Measurements from ENCODE around the gene FYB1. TPM values are rescaled to one million over a fixed set of nuclear protein-coding genes. Genes with fewer than 3 reads are reported as not detected.

The FYB1 gene
- total RNA-seq, 1 experiment from 2014 or later, result 10.5 TPM

DNA sequence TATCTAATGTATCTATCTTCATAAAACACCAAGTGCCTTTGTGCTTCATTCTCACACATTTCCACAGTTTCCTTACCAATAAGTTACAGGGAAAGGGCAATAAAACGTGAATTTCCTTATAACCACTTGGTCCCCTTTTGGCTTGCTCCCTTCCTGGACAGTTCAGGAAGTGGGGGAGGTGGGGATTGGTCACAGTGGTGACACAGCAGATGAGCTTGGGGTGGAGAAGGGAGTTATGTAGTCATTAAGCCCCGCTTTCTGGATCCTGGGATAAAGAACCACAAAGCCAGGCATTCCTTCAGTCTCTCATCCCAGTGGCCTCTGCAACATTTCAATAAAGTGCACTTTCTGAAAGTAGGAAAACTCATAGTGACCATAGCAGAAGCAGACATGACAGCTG, 47.1 kb upstream of the FYB1 start:
- Histone ChIP-seq H3K9me2 (ENCODE audit: insufficient read depth) (no peaks in the 10 kb centered on the region), H3K4me3 (no peak overlapping the region), H3K79me2 (ENCODE audit: low read depth) (no peaks in the 10 kb centered on the region), H2AFZ (peak overlapping the region; percentile 2; the same call in 1 of the 2 replicates), H4K20me1 (ENCODE audit: insufficient read depth) (no peaks in the 10 kb centered on the region), H3K9me3 (ENCODE audit: insufficient read depth, low read depth) (no peaks in the 10 kb centered on the region), H3K27me3 (ENCODE audit: insufficient read depth, low read depth) (no peaks in the 10 kb centered on the region), H3K27ac (no peak overlapping the region), H3F3A (ENCODE audit: insufficient read depth, low read depth) (no peaks in the 10 kb centered on the region), H3K4me1 (replicated peaks; ENCODE audit: insufficient read depth) (0 out of 2 replicates have a peak, but pooled peaks cover 5% of the 10 kb centered on the region), H3K36me3 (ENCODE audit: low read depth) (no peaks in the 10 kb centered on the region), H3K4me2 (no peak overlapping the region)
- ChIA-PET CTCF (interaction anchor here (0.6 kb wide), 1 partner anchor 12 kb away, joined by 3 read pairs; no protein-coding TSS in a partner anchor), POLR2A (ENCODE audit: unreplicated experiment) (interaction anchor here (0.6 kb wide), 2 partner anchors 102 to 155 kb away, joined by 4 to 5 read pairs; no protein-coding TSS in a partner anchor)
- no peak for DNase-seq
- intact Hi-C loops (cut with micrococcal nuclease; ENCODE audit: unreplicated experiment), result no loop called here
- TF ChIP-seq, protein P1, sequence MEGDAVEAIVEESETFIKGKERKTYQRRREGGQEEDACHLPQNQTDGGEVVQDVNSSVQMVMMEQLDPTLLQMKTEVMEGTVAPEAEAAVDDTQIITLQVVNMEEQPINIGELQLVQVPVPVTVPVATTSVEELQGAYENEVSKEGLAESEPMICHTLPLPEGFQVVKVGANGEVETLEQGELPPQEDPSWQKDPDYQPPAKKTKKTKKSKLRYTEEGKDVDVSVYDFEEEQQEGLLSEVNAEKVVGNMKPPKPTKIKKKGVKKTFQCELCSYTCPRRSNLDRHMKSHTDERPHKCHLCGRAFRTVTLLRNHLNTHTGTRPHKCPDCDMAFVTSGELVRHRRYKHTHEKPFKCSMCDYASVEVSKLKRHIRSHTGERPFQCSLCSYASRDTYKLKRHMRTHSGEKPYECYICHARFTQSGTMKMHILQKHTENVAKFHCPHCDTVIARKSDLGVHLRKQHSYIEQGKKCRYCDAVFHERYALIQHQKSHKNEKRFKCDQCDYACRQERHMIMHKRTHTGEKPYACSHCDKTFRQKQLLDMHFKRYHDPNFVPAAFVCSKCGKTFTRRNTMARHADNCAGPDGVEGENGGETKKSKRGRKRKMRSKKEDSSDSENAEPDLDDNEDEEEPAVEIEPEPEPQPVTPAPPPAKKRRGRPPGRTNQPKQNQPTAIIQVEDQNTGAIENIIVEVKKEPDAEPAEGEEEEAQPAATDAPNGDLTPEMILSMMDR (conservative IDR thresholded peaks at IDR 0.05), result no peak
- TF ChIP-seq EZH2 (IDR thresholded peaks at IDR 0.05; ENCODE audit: low read depth), result no peak
- no TSS peak for BruUV-seq (replicated peaks)

DNA sequence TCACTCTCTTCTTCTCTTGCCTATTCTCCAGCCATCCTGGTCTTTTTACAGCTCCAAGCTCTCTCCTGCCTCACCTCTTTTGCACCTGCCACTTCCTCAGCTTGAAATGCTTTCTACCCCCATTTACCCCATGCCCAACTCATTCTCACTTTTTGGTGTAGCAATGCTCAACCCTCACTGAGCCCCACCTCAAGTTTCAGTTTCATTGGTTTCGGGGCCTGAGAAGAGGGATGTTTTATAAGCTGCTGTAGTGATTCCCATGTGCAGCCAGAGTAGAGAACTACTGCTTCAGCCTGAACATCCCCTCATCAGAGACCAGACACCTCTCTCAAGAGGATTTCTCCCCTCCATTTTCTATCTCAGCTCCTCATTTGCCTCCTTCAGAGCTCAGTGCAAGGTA, 45.2 kb upstream of the FYB1 start:
- ChIA-PET CTCF (no interaction called here), POLR2A (ENCODE audit: unreplicated experiment) (interaction anchor here (0.6 kb wide), 1 partner anchor 118 kb away, joined by 5 read pairs; no protein-coding TSS in a partner anchor)
- Histone ChIP-seq H3K9me2 (ENCODE audit: insufficient read depth) (no peaks in the 10 kb centered on the region), H4K20me1 (ENCODE audit: insufficient read depth) (no peaks in the 10 kb centered on the region), H2AFZ (no peak overlapping the region), H3K79me2 (ENCODE audit: low read depth) (no peaks in the 10 kb centered on the region), H3K9me3 (ENCODE audit: insufficient read depth, low read depth) (no peaks in the 10 kb centered on the region), H3K4me2 (no peak overlapping the region), H3K4me3 (no peak overlapping the region), H3K4me1 (replicated peaks; ENCODE audit: insufficient read depth) (0 out of 2 replicates have a peak, but pooled peaks cover 5% of the 10 kb centered on the region), H3F3A (ENCODE audit: insufficient read depth, low read depth) (no peaks in the 10 kb centered on the region), H3K27ac (no peak overlapping the region), H3K36me3 (ENCODE audit: low read depth) (no peaks in the 10 kb centered on the region), H3K27me3 (ENCODE audit: insufficient read depth, low read depth) (no peaks in the 10 kb centered on the region)
- TF ChIP-seq EZH2 (IDR thresholded peaks at IDR 0.05; ENCODE audit: low read depth), result no peak
- TF ChIP-seq, protein P1 (conservative IDR thresholded peaks at IDR 0.05), result no peak
- DNase-seq, result no peak
- intact Hi-C loops (cut with micrococcal nuclease; ENCODE audit: unreplicated experiment), result no loop called here
- no TSS peak for BruUV-seq (replicated peaks)

DNA sequence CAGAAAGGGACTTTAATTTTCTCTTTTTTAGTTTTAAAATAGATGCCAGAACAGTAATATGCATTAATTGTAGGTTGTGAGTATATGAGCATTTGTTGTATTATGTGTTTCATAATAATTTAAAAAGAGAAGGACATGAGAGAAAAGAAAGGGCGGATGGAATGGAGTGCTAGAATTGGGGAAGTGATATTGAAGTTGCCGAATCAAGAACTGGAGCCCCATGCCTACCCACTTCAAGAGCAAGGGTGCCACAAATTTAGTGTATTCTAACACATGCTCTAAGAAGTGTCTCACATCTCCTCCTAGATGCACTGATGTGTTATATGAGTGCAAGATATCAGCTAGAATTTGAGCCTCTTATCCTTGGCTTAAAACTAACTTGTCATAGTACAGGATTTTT, 43.6 kb upstream of the FYB1 start:
- Histone ChIP-seq H4K20me1 (ENCODE audit: insufficient read depth) (no peaks in the 10 kb centered on the region), H3K4me2 (no peak overlapping the region), H3K79me2 (ENCODE audit: low read depth) (no peaks in the 10 kb centered on the region), H3K27ac (no peak overlapping the region), H3K36me3 (ENCODE audit: low read depth) (no peaks in the 10 kb centered on the region), H3F3A (ENCODE audit: insufficient read depth, low read depth) (no peaks in the 10 kb centered on the region), H3K9me3 (ENCODE audit: insufficient read depth, low read depth) (no peaks in the 10 kb centered on the region), H3K27me3 (ENCODE audit: insufficient read depth, low read depth) (no peaks in the 10 kb centered on the region), H2AFZ (no peak overlapping the region), H3K4me3 (no peak overlapping the region), H3K4me1 (replicated peaks; ENCODE audit: insufficient read depth) (0 out of 2 replicates have a peak, but pooled peaks cover 5% of the 10 kb centered on the region), H3K9me2 (ENCODE audit: insufficient read depth) (no peaks in the 10 kb centered on the region)
- TF ChIP-seq, protein P1 (conservative IDR thresholded peaks at IDR 0.05), result no peak
- no peak for TF ChIP-seq EZH2 (IDR thresholded peaks at IDR 0.05; ENCODE audit: low read depth)
- intact Hi-C loops (cut with micrococcal nuclease; ENCODE audit: unreplicated experiment), result no loop called here
- CTCF ChIA-PET, result no interaction called here
- no TSS peak for BruUV-seq (replicated peaks)
- DNase-seq, result no peak
- POLR2A ChIA-PET (ENCODE audit: unreplicated experiment), result interaction anchor here (0.7 kb wide), 1 partner anchor 39 kb away, joined by 10 read pairs; no protein-coding TSS in a partner anchor
